HFF-Myc (cell line): ENCODE data around the gene RALGAPA2.

Experiments
- DNase-seq: peaks from one replicate; pipeline ENCODE4 v3.0.0-alpha.2; 2011; ENCODE audit warnings: low read depth; ENCODE audit errors: extremely low read depth
- H3K4me3 ChIP-seq: replicated peaks from 2 replicates; pipeline ENCODE4 v1.5.1; 2011; ENCODE audit warnings: low read depth, mild to moderate bottlenecking, control low read depth, low read length
- TF ChIP-seq, protein P1 (sequence below): IDR thresholded peaks from 2 replicates; pipeline ENCODE4 v1.5.1; 2012; ENCODE audit warnings: mild to moderate bottlenecking, low read depth, low read length, control low read depth; ENCODE audit errors: missing control alignments

The RALGAPA2 gene

DNA sequence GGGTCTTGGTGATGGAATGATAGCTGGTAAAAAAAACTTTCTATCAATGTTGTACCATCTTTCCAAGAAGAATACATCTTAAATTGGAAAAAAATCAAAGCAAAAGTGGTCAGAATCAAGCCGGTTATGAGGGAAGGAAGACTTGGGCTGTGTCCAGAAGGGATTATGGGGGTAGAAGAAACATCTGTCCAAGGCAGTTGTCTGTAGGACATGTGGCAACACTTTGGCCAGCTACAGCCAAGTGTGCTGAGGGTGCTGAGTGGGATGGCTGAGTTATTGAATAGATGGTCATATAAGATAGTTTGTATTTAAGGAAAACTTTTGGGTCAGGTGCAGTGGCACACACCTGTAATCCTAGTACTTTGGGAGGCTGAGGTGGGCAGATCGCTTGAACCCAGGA is 306.1 kb downstream of the RALGAPA2 start:
- no peak for DNase-seq
- TF ChIP-seq, protein P1, sequence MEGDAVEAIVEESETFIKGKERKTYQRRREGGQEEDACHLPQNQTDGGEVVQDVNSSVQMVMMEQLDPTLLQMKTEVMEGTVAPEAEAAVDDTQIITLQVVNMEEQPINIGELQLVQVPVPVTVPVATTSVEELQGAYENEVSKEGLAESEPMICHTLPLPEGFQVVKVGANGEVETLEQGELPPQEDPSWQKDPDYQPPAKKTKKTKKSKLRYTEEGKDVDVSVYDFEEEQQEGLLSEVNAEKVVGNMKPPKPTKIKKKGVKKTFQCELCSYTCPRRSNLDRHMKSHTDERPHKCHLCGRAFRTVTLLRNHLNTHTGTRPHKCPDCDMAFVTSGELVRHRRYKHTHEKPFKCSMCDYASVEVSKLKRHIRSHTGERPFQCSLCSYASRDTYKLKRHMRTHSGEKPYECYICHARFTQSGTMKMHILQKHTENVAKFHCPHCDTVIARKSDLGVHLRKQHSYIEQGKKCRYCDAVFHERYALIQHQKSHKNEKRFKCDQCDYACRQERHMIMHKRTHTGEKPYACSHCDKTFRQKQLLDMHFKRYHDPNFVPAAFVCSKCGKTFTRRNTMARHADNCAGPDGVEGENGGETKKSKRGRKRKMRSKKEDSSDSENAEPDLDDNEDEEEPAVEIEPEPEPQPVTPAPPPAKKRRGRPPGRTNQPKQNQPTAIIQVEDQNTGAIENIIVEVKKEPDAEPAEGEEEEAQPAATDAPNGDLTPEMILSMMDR, result no peak
- H3K4me3 ChIP-seq, result no peak overlapping the region

DNA sequence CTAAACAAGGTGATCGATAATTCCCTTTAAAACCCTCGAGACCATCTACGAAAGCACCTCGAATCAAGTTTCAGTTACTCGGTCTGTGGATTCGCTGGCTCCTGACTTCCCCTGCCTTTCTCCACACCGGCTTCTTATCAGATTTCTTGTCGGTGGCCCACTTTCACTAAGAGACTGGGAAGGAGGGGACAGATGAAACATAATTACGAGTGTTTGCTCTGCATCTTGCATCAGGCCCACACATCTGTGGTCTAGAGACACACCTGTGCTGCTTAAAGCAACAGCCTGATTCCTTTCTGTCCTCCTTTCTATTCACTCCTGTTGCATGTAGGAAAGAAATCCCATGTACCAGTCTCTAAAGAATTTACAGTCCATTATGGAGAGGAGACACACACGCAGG is 306.8 kb downstream of the RALGAPA2 start:
- DNase-seq, result no peak
- TF ChIP-seq, protein P1, result no peak
- no peak overlapping the region for H3K4me3 ChIP-seq

DNA sequence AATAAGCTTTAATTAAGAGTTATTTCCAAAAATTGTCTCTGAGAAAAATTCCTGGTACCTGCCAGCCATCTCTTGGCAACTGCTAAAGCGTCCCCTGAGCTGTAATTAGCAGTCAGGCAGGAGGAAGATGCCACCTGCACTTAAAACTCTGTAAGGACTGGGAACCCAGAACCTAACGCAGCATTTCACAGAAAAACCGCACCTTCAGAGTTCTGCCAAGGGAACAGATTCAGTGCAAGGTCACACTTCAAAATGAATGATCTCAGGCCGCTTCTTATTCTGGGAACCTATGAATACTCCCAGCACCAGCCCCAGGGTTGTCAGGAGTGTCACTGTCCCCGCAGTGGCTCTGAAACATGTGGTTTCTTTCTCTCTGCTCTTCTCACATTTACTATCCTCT is 307.8 kb downstream of the RALGAPA2 start:
- H3K4me3 ChIP-seq, result no peak overlapping the region
- TF ChIP-seq, protein P1, result no peak
- DNase-seq, result no peak

DNA sequence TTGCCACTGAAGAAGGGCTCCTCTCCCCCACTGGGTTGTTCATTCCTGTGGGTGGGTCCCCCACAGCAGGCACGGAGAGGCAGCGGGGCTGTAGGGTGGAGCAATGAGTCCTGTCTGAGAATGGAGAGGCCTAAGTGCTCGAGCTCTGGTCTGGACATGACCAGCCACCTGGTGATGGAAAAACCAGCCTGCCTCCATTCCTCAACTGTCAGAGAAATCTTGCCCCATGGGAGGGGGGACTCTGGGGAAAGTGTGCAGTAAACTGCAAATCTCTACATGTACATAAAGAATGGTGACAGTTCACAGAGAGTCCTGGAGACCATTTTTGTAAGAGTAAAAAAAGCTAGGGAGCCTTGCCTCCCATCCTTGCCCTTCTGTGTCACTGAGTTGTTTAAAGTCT is 310.5 kb downstream of the RALGAPA2 start:
- H3K4me3 ChIP-seq, result no peak overlapping the region
- no peak for DNase-seq
- TF ChIP-seq, protein P1, result no peak

DNA sequence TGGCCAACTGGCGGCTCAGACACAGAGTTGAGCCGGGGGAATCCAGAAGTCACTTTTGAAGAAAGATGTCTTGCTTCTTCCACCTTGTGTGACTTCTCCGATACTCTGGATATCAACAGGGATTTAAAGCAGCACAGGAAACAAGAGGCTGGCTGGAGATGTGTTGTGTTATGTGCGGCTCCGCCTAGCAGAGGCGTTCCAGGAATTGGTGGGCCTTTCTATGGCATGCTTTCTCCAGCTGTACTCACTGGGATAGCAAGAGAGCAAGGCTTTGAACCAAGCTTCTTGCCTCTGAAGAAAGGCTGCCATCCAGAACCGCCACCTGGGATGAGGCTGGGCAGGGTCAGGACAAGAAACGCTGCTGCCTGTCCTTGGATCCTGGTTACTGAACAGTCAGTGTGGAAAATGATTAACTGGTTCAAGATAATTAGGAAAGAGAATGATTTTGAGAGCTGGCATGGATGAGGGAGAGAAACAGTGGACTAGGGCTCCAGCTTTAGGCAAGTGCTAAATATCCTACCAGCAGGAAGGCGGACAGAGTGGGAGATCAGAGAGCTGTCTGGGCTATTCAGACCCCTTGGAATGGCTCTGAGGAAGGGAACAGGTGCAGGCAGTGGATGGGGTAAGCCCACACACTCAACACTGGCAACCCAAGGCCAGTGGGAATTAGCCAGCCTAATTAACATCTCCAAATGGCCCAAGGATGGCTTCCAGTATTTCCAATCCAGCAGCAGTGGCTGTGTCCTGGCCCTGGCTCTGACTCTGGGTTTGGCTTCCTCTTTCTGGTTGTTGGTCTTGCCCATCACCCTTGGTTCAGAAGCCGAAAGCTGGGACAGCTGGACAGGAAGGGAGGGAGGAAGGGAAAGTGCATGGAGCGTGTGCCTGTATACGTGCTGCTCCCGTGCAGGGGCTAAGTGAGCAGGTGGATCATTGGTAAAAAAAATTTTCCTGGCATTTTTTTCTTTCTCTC is 312.6 kb downstream of the RALGAPA2 start:
- no peak for DNase-seq
- TF ChIP-seq, protein P1, result no peak

DNA sequence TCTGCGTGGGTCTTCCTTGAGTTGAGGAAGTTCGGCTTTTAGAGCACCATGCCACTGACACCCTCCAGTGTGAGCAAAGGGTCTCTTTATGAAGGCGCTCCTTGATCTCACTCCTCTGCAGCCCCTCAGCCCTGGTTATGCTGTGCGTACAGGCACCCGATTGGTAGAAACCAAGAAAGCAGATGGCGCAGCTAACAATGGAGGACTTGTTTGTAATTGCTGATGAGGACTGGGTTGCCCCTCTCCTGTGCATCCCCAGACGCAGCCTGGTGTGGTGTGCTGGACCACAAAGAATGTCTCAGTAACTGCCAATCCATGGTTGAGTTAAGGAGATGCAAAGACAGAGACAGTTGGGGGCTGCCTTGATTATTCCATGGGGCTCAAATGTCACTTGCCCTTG is 314.3 kb downstream of the RALGAPA2 start:
- TF ChIP-seq, protein P1, result no peak

More for the DNA sequence above, 312.6 kb downstream of the RALGAPA2 start:
- no peak overlapping the region for H3K4me3 ChIP-seq

More for the DNA sequence above, 314.3 kb downstream of the RALGAPA2 start:
- H3K4me3 ChIP-seq, result no peak overlapping the region
- DNase-seq, result no peak
